ENCODE measurements around the gene TCAP. TPM values are rescaled to one million over a fixed set of nuclear protein-coding genes. Genes with fewer than 3 reads are reported as not detected.
"Not testable (repeated sequence)": the region's sequence is repeated elsewhere in the genome, so short reads cannot be mapped to it uniquely, and the experiment has no call there.

The TCAP gene
- total and polyA plus RNA-seq, 2 donors from 2014 or later, result 1.5 to 1.7 TPM

GRCh38 chr17:39709319-39709997 is 44.3 kb downstream of the TCAP start:
- FAIRE-seq, result no peak
- TF ChIP-seq CTCF (IDR thresholded peaks at IDR 0.05; ENCODE audit: borderline replicate concordance, extremely low read depth, insufficient read depth), result no peak
- Histone ChIP-seq H3K27ac (ENCODE audit: low read depth in 2 of 2, low read length in 2 of 2) (no peak overlapping the region), H3K27me3 (ENCODE audit: control insufficient read depth, insufficient read depth, low read length) (no peaks in the 10 kb centered on the region), H3K4me3 (ENCODE audit: low read length in 3 of 3) (no peak overlapping the region), H3K36me3 (ENCODE audit: control insufficient read depth in 2 of 3, insufficient read depth in 3 of 3, low read length in 3 of 3) (peaks cover 2 to 58% (median 39%) of the 10 kb centered on the region in 3 donors), H3K9me3 (ENCODE audit: control insufficient read depth in 2 of 3, insufficient read depth in 1 of 3, low read length in 3 of 3) (no peaks in the 10 kb centered on the region), H3K9ac (ENCODE audit: low read length in 3 of 3) (no peak overlapping the region), H3K4me1 (ENCODE audit: control insufficient read depth in 2 of 3, insufficient read depth in 2 of 3, low read depth in 1 of 3, low read length in 3 of 3) (peaks cover 0 to 30% (median 16%) of the 10 kb centered on the region in 3 donors)
- DNase-seq, result peak in 1 of 5 donors; percentile 62
- intact Hi-C loops (cut with DNase I), result no loop called here

GRCh38 chr17:39709998-39710964 is 45.1 kb downstream of the TCAP start:
- intact Hi-C loops (cut with DNase I), result no loop called here
- peaks cover 2 to 63% (median 39%) of the 10 kb centered on the region in 3 donors for H3K36me3 ChIP-seq (ENCODE audit: control insufficient read depth in 2 of 3, insufficient read depth in 3 of 3, low read length in 3 of 3)
- H3K4me1 ChIP-seq (ENCODE audit: control insufficient read depth in 2 of 3, insufficient read depth in 2 of 3, low read depth in 1 of 3, low read length in 3 of 3), result peaks cover 0 to 22% (median 8%) of the 10 kb centered on the region in 3 donors
- no peak overlapping the region for H3K27ac ChIP-seq (ENCODE audit: low read depth in 2 of 2, low read length in 2 of 2)
- TF ChIP-seq CTCF (IDR thresholded peaks at IDR 0.05; ENCODE audit: borderline replicate concordance, extremely low read depth, insufficient read depth), result no peak
- H3K27me3 ChIP-seq (ENCODE audit: control insufficient read depth, insufficient read depth, low read length), result no peaks in the 10 kb centered on the region
- no peak for FAIRE-seq
- peak in 1 of 5 donors; percentile 61 for DNase-seq
- no peak overlapping the region for H3K4me3 ChIP-seq (ENCODE audit: low read length in 3 of 3)
- H3K9ac ChIP-seq (ENCODE audit: low read length in 3 of 3), result no peak overlapping the region
- H3K9me3 ChIP-seq (ENCODE audit: control insufficient read depth in 2 of 3, insufficient read depth in 1 of 3, low read length in 3 of 3), result no peaks in the 10 kb centered on the region

- H3K9ac ChIP-seq (ENCODE audit: low read length in 3 of 3); H3K27ac ChIP-seq (ENCODE audit: low read depth in 2 of 2, low read length in 2 of 2); FAIRE-seq; H3K9me3 ChIP-seq (ENCODE audit: control insufficient read depth in 2 of 3, insufficient read depth in 1 of 3, low read length in 3 of 3); H3K27me3 ChIP-seq (ENCODE audit: control insufficient read depth, insufficient read depth, low read length); H3K4me3 ChIP-seq (ENCODE audit: low read length in 3 of 3); intact Hi-C loops (cut with DNase I): not testable (repeated sequence)
- DNase-seq, result peak in 1 of 5 donors; percentile 18
- Histone ChIP-seq H3K4me1 (ENCODE audit: control insufficient read depth in 2 of 3, insufficient read depth in 2 of 3, low read depth in 1 of 3, low read length in 3 of 3) (peaks cover 0 to 17% (median under 1%) of the 10 kb centered on the region in 3 donors), H3K36me3 (ENCODE audit: control insufficient read depth in 2 of 3, insufficient read depth in 3 of 3, low read length in 3 of 3) (peaks cover 2 to 71% (median 44%) of the 10 kb centered on the region in 3 donors)
Measured at GRCh38 chr17:39711071-39711470, 45.9 kb downstream of the TCAP start.

GRCh38 chr17:39711851-39712250 is 46.7 kb downstream of the TCAP start:
- Histone ChIP-seq H3K9ac (ENCODE audit: low read length in 3 of 3) (no peak overlapping the region), H3K4me1 (ENCODE audit: control insufficient read depth in 2 of 3, insufficient read depth in 2 of 3, low read depth in 1 of 3, low read length in 3 of 3) (peaks cover 0 to 11% (median 0%) of the 10 kb centered on the region in 3 donors), H3K9me3 (ENCODE audit: control insufficient read depth in 2 of 3, insufficient read depth in 1 of 3, low read length in 3 of 3) (no peaks in the 10 kb centered on the region), H3K36me3 (ENCODE audit: control insufficient read depth in 2 of 3, insufficient read depth in 3 of 3, low read length in 3 of 3) (peaks cover 2 to 79% (median 44%) of the 10 kb centered on the region in 3 donors), H3K27ac (ENCODE audit: low read depth in 2 of 2, low read length in 2 of 2) (no peak overlapping the region), H3K27me3 (ENCODE audit: control insufficient read depth, insufficient read depth, low read length) (no peaks in the 10 kb centered on the region), H3K4me3 (ENCODE audit: low read length in 3 of 3) (no peak overlapping the region)
- TF ChIP-seq CTCF (IDR thresholded peaks at IDR 0.05; ENCODE audit: borderline replicate concordance, extremely low read depth, insufficient read depth), result no peak
- intact Hi-C loops (cut with DNase I), result no loop called here
- DNase-seq, result peak in 1 of 5 donors; percentile 64
- no peak for FAIRE-seq
